CD4-positive, alpha-beta T cell treated with Interleukin-15 for 4 hours (primary cell): ENCODE measurements around the gene GPC3.

Source experiments
- DNase-seq: peaks from one replicate; pipeline ENCODE4 v3.0.0-alpha.2; 2020; ENCODE audit warnings: low spot score

GPC3 gene

DNA sequence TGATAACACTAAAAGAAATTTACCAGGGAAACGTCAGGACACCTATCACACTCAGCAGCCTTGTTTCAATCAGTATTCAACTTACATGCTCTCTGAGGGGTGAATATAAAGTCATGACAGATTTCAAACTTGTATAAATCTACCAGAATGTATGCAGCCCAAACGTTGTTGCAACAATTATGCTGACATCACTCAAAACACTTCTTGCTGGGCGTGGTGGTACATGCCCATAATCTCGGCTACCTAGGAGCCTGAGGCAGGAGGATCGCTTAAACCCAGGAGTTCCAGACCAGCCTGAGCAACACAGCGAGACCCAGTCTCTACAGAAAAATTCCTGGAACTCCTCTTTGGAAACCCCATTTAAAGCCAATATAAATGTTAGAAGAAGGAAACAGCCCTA is 303.5 kb downstream of the GPC3 start:
- no peak for DNase-seq

GRCh38 chrX:133681421-133681820 is 304.0 kb downstream of the GPC3 start:
- DNase-seq = no peak

GRCh38 chrX:133677123-133678063 is 308.0 kb downstream of the GPC3 start:
- DNase-seq = no peak

GRCh38 chrX:133676344-133677122 is 308.9 kb downstream of the GPC3 start:
- no peak for DNase-seq

DNA sequence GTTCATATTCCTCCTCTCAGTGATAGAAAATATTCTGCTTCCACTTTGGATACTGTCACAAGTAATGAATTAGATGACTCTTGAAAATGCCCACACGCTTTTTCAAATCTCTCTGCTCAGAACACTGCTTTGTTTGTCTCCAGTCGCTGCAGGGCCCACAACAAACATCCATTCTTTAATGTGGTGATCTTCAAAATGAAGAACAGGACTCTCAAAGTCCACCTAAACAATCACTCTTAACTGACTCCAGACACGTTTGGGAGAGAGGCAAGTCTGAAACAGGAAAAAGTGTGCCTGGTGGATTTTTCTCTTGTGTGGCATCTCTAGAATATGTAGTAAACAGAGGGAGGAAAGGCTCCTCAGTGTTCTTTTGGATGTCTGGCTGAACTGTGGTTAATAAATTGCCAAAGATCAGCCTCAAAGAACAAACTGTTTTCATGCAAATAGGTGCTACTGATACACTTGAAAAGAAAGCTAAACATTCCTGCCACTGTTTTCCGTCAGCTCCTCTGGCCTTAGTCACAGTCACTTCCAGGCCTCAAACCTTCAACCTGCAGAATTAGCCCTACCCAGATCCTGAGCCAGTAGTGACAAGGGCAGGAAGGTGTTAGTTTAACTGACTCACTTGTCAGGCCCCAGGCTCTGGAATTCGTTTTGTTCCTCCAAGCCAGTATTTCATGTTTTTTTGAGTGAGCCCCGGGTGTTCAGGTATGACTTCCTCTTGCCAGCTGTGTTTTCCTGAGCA is 310.5 kb downstream of the GPC3 start:
- DNase-seq = no peak

GRCh38 chrX:133670383-133670782 is 315.0 kb downstream of the GPC3 start:
- no peak for DNase-seq

GRCh38 chrX:133669214-133669613 is 316.2 kb downstream of the GPC3 start:
- no peak for DNase-seq

GRCh38 chrX:133668225-133668931 is 317.0 kb downstream of the GPC3 start:
- no peak for DNase-seq

DNA sequence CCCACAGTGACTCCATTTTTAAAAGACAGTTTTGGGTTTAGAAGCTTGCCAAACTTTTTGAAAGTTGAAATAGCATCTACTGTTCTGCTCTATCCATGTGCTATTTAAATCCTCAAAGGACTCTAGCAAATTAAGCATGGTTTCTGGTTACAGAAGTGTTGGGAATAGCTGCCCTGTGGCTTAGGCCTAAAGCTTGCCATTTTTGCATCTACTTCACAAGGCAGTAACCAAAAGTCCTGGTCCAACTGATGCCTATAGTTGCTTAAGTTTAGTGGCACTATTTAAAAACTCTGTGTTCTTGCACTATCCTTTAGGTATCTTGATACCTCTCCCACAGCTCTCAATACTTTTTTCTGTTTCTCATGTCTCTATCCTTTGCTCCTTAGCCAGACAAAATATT is 319.1 kb downstream of the GPC3 start:
- no peak for DNase-seq

GRCh38 chrX:133661962-133662839 is 323.2 kb downstream of the GPC3 start:
- DNase-seq = no peak

GRCh38 chrX:133660281-133660680 is 325.1 kb downstream of the GPC3 start:
- DNase-seq = no peak

DNA sequence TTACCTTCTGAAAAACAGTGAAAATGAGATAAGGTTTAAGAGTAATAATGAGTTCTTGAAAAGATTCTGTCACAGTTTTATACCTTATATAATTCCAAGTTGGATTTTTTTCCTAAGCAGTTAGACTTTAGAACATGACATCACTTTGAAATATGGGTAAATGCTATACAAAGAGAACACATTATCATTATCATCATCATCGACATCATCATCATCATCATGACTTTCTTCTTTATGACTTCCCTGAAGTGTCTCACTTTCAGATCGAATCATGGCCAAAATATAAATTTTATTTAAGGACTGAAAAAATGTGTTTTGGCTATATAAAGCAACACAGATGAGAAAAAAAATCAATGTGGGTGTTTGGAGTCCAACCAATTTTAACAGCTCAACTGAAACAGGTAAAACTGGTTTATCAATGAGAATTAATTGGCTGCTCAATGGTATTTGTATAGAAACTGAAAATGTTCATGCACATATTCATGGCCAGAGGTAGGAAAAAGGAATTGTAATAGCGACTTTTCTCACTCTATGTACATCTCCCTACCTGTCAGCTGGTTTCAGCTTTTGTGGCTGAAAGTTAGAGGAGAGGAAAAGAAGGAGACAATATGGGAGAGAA is 327.0 kb downstream of the GPC3 start:
- no peak for DNase-seq

GRCh38 chrX:133655275-133656265 is 329.8 kb downstream of the GPC3 start:
- DNase-seq = no peak

DNA sequence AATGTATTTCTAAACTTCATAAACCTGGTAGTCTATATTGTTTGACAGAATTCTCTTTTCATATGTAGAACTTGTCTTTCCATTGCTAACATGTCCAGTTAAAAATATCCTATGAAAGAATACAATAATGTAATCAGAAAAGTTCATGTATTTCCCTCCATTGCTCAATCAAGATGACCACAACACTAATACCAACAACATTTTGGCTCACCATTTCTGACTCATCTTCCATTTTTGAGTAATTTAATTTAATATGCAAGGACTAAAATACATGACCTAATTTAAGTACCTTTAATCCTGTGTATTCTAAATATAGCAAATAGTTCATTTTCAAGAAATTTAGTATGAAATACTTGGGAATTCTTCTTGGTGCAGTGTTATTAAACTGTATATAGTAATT is 330.6 kb downstream of the GPC3 start:
- no peak for DNase-seq

GRCh38 chrX:133653358-133653757 is 332.0 kb downstream of the GPC3 start:
- no peak for DNase-seq

GRCh38 chrX:133652185-133652584 is 333.2 kb downstream of the GPC3 start:
- no peak for DNase-seq

- DNase-seq = no peak
Measured at GRCh38 chrX:133650239-133650638, 335.2 kb downstream of the GPC3 start.

- DNase-seq = no peak
Measured at GRCh38 chrX:133649651-133650050, 335.7 kb downstream of the GPC3 start.

DNA sequence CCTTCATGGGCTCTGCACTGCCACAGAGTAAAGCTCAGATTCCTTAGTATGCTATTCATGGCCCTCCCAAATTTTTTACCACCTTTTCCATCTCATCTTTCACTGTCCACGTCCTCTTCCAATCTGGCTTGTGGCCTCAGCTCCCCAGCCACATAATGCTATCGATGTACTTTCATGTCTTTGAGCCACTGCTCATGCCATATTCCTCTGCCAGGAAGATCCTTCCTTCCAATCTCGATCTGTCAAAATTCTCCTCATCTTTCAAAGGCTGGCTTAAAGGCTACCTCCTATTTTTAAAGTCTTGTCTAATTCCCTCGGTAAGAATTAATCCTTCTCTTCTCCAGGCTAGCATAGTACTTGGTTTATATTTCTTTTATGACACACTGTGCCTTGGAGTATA is 336.8 kb downstream of the GPC3 start:
- DNase-seq = no peak
